HEK293 (cell line): ENCODE results near the gene CCDC120.
A peak's percentile ranks its signal among the peaks of the same experiment; 100 is the strongest.

ENCODE experiments used
- CTCF ChIA-PET: fragments of 350-600 bp; formaldehyde crosslinking; extraction: SDS; loops from one replicate; lab custom pipeline; 2021; ENCODE audit warnings: antibody characterized with exemption; lab: Yijun Ruan, JAX
- POLR2A ChIA-PET: fragments of 300-600 bp; formaldehyde crosslinking; extraction: SDS; loops from one replicate; lab custom pipeline; 2020; ENCODE audit warnings: antibody characterized with exemption, inconsistent platforms; lab: Yijun Ruan, JAX
- H3K27ac ChIP-seq: fragments of 200-500 bp; sonication (Bioruptor generic); 2 replicates; pipeline ENCODE4 v1.5.1; 2014; ENCODE audit warnings: low read depth, low read length, control low read depth, inconsistent platforms; ENCODE audit errors: extremely low read depth
- H3K36me3 ChIP-seq, 2 experiments: fragments of 200-500 bp in 1 of 2; sonication (Bioruptor generic) in 1 of 2; 1 replicate in 1 of 2; 2 replicates in 1 of 2; pipeline ENCODE4 v1.5.1; 2014 to 2017; ENCODE audit warnings: inconsistent platforms in 2 of 2, low read length in 2 of 2; ENCODE audit not compliant: control insufficient read depth in 2 of 2, insufficient read depth in 1 of 2
- H3K4me1 ChIP-seq: fragments of 200-500 bp; sonication (Bioruptor generic); 2 replicates; pipeline ENCODE4 v1.5.1; 2014; ENCODE audit warnings: mild to moderate bottlenecking, low read length, inconsistent platforms; ENCODE audit not compliant: control insufficient read depth, insufficient read depth
- H3K4me3 ChIP-seq: 2 replicates; pipeline ENCODE4 v1.5.1; 2011; ENCODE audit warnings: low read depth, mild to moderate bottlenecking, control low read depth, low read length, moderate library complexity
- H3K9me3 ChIP-seq: fragments of 200-500 bp; sonication (Bioruptor generic); 2 replicates; pipeline ENCODE4 v1.5.1; 2014; ENCODE audit warnings: low read depth, low read length, inconsistent platforms; ENCODE audit not compliant: control insufficient read depth, insufficient read depth
- BCL11A ChIP-seq: fragments of 450-650 bp; formaldehyde crosslinking; IDR thresholded peaks from 2 replicates; pipeline ENCODE4 v1.5.1; 2016; ENCODE audit warnings: low read depth, missing biosample characterization, missing genetic modification characterization
- FEZF1 ChIP-seq: fragments of 450-650 bp; formaldehyde crosslinking; IDR thresholded peaks from 2 replicates; pipeline ENCODE4 v1.5.1; 2016; ENCODE audit warnings: missing biosample characterization, missing genetic modification characterization
- GLI4 ChIP-seq: fragments of 450-650 bp; formaldehyde crosslinking; IDR thresholded peaks from 2 replicates; pipeline ENCODE4 v1.5.1; 2016; ENCODE audit warnings: missing biosample characterization, missing genetic modification characterization
- KLF10 ChIP-seq: fragments of 450-650 bp; IDR thresholded peaks from 2 replicates; pipeline ENCODE4 v1.5.1; 2018; ENCODE audit warnings: missing biosample characterization, mild to moderate bottlenecking, missing genetic modification characterization
- MEIS1 ChIP-seq: sonication (generic); formaldehyde crosslinking; IDR thresholded peaks from 2 replicates; pipeline ENCODE4 v1.8.1; 2022; ENCODE audit warnings: missing genetic modification reagents, mild to moderate bottlenecking, borderline replicate concordance
- OSR2 ChIP-seq: fragments of 450-650 bp; formaldehyde crosslinking; IDR thresholded peaks from 2 replicates; pipeline ENCODE4 v1.5.1; 2016; ENCODE audit warnings: missing biosample characterization, missing genetic modification characterization
- PRDM1 ChIP-seq: fragments of 450-650 bp; formaldehyde crosslinking; IDR thresholded peaks from 2 replicates; pipeline ENCODE4; 2016; ENCODE audit warnings: missing biosample characterization, missing genetic modification characterization
- PRDM10 ChIP-seq: fragments of 450-650 bp; formaldehyde crosslinking; IDR thresholded peaks from 2 replicates; pipeline ENCODE4 v1.5.1; 2016; ENCODE audit warnings: missing biosample characterization, missing genetic modification characterization
- TCF7L2 ChIP-seq: IDR thresholded peaks from 2 replicates; pipeline ENCODE4 v1.6.1; 2011; ENCODE audit warnings: low read depth, mild to moderate bottlenecking, inconsistent platforms, low read length, moderate library complexity, borderline replicate concordance
- WT1 ChIP-seq: fragments of 450-650 bp; formaldehyde crosslinking; IDR thresholded peaks from 2 replicates; pipeline ENCODE4 v1.5.1; 2016; ENCODE audit warnings: missing biosample characterization, missing genetic modification characterization
- ZBTB17 ChIP-seq: fragments of 450-650 bp; formaldehyde crosslinking; IDR thresholded peaks from 2 replicates; pipeline ENCODE4 v1.5.1; 2016; ENCODE audit warnings: missing biosample characterization, missing genetic modification characterization
- ZBTB26 ChIP-seq: fragments of 450-650 bp; formaldehyde crosslinking; optimal IDR thresholded peaks from 2 replicates; pipeline ENCODE3; 2016; ENCODE audit warnings: missing biosample characterization, mild to moderate bottlenecking, missing genetic modification characterization
- ZBTB44 ChIP-seq: fragments of 450-650 bp; IDR thresholded peaks from 2 replicates; pipeline ENCODE4 v1.5.1; 2018; ENCODE audit warnings: missing biosample characterization, mild to moderate bottlenecking, missing genetic modification characterization
- ZNF121 ChIP-seq: fragments of 450-650 bp; formaldehyde crosslinking; IDR thresholded peaks from 2 replicates; pipeline ENCODE4 v1.5.1; 2016; ENCODE audit warnings: missing biosample characterization, missing genetic modification characterization
- ZNF146 ChIP-seq: fragments of 450-650 bp; formaldehyde crosslinking; IDR thresholded peaks from 2 replicates; pipeline ENCODE4 v1.5.1; 2016; ENCODE audit warnings: missing biosample characterization, missing genetic modification characterization
- ZNF175 ChIP-seq: fragments of 450-650 bp; formaldehyde crosslinking; IDR thresholded peaks from 2 replicates; pipeline ENCODE4 v1.5.1; 2016; ENCODE audit warnings: missing biosample characterization, missing genetic modification characterization
- ZNF18 ChIP-seq: fragments of 450-650 bp; formaldehyde crosslinking; IDR thresholded peaks from 2 replicates; pipeline ENCODE4 v1.5.1; 2016; ENCODE audit warnings: missing biosample characterization, missing genetic modification characterization
- ZNF184 ChIP-seq: fragments of 450-650 bp; IDR thresholded peaks from 2 replicates; pipeline ENCODE4 v1.5.1; 2018; ENCODE audit warnings: missing biosample characterization, mild to moderate bottlenecking, missing genetic modification characterization
- ZNF416 ChIP-seq: fragments of 450-650 bp; formaldehyde crosslinking; IDR thresholded peaks from 2 replicates; pipeline ENCODE4 v1.5.1; 2016; ENCODE audit warnings: missing biosample characterization, missing genetic modification characterization
- ZNF433 ChIP-seq: fragments of 450-650 bp; formaldehyde crosslinking; IDR thresholded peaks from 2 replicates; pipeline ENCODE4 v1.5.1; 2016; ENCODE audit warnings: missing biosample characterization, missing genetic modification characterization, low read depth
- ZNF514 ChIP-seq: fragments of 450-650 bp; formaldehyde crosslinking; IDR thresholded peaks from 2 replicates; pipeline ENCODE4 v1.5.1; 2016; ENCODE audit warnings: missing biosample characterization, missing genetic modification characterization
- ZNF529 ChIP-seq: fragments of 450-650 bp; formaldehyde crosslinking; IDR thresholded peaks from 2 replicates; pipeline ENCODE4 v1.5.1; 2017; ENCODE audit warnings: missing genetic modification characterization, missing biosample characterization; ENCODE audit not compliant: insufficient replicate concordance
- ZNF549 ChIP-seq: fragments of 450-650 bp; IDR thresholded peaks from 2 replicates; pipeline ENCODE4 v1.5.1; 2018; ENCODE audit warnings: missing biosample characterization, missing genetic modification characterization, mild to moderate bottlenecking, inconsistent platforms, moderate library complexity
- ZNF777 ChIP-seq: fragments of 450-650 bp; formaldehyde crosslinking; IDR thresholded peaks from 2 replicates; pipeline ENCODE4 v1.5.1; 2017; ENCODE audit warnings: missing biosample characterization, missing genetic modification characterization, borderline replicate concordance
- ZNF785 ChIP-seq: fragments of 450-650 bp; formaldehyde crosslinking; IDR thresholded peaks from 2 replicates; pipeline ENCODE4 v1.5.1; 2016; ENCODE audit warnings: missing biosample characterization, missing genetic modification characterization
- ZSCAN23 ChIP-seq: fragments of 450-650 bp; formaldehyde crosslinking; IDR thresholded peaks from 2 replicates; pipeline ENCODE4 v1.5.1; 2016; ENCODE audit warnings: missing biosample characterization, missing genetic modification characterization

CCDC120 gene

GRCh38 chrX:49054073-49054762, 4.6 kb upstream of the CCDC120 start (continued):
- TF ChIP-seq PRDM10 (tag by site-specific recombination) = no peak
- no peak for TF ChIP-seq KLF10 (tag by site-specific recombination)
- no peak for TF ChIP-seq ZSCAN23 (tag by site-specific recombination)
- TF ChIP-seq ZNF416 (tag by site-specific recombination) = no peak
- TF ChIP-seq WT1 = no peak
- TF ChIP-seq ZBTB17 = no peak
- TF ChIP-seq ZNF175 = no peak
- TF ChIP-seq FEZF1 = peak; percentile 4; the same call in 1 of the 2 replicates
- no peak for TF ChIP-seq ZNF514 (tag by site-specific recombination)
- TF ChIP-seq ZNF549 (tag by site-specific recombination) = no peak
- no peak for TF ChIP-seq MEIS1 (CRISPR knock-in tag)
- peak; percentile 2; the same call in 1 of the 2 replicates for TF ChIP-seq ZNF146 (tag by site-specific recombination)
- TF ChIP-seq ZBTB26 (tag by site-specific recombination) = no peak
- TF ChIP-seq ZNF785 (tag by site-specific recombination) = no peak
- TF ChIP-seq ZNF777 (tag by site-specific recombination) = no peak
- TF ChIP-seq ZNF529 (tag by site-specific recombination) = no peak
- no peak for TF ChIP-seq GLI4
- peak; percentile 95; the same call in 1 of the 2 replicates for TF ChIP-seq BCL11A (tag by site-specific recombination)

- ChIA-PET POLR2A (no interaction called here), CTCF (interaction anchor here (0.5 kb wide), 1 partner anchor 21 kb away, joined by 3 read pairs; no protein-coding TSS in a partner anchor)
- no peak overlapping the region for H3K27ac ChIP-seq
- H3K36me3 ChIP-seq = peaks cover 0 to 22% of the 10 kb centered on the region in 2 experiments; a peak in 1 of 3 replicates
- peak overlapping the region; percentile 32 for H3K4me3 ChIP-seq
- H3K4me1 ChIP-seq = no peaks in the 10 kb centered on the region
- H3K9me3 ChIP-seq = no peaks in the 10 kb centered on the region
- no peak for TF ChIP-seq ZNF433 (tag by site-specific recombination)
- no peak for TF ChIP-seq ZNF18
- TF ChIP-seq TCF7L2 = no peak
- no peak for TF ChIP-seq ZNF121 (tag by site-specific recombination)
- no peak for TF ChIP-seq PRDM1 (tag by site-specific recombination)
- no peak for TF ChIP-seq OSR2
- no peak for TF ChIP-seq ZNF184 (tag by site-specific recombination)
- TF ChIP-seq ZBTB44 (tag by site-specific recombination) = no peak
These were observed 402 bp downstream of the CCDC120 start for GRCh38 chrX:49059201-49059600.
